ENCODE data around the gene AFF2. TPM values are rescaled to one million over a fixed set of nuclear protein-coding genes. Genes with fewer than 3 reads are reported as not detected.
"Not testable (repeated sequence)": the region's sequence is repeated elsewhere in the genome, so short reads cannot be mapped to it uniquely, and the experiment has no call there.

Gene AFF2
- total RNA-seq, 2 donors from 2014 or later, result 7.4 to 16.6 TPM

- no peak overlapping the region for H3K27ac ChIP-seq
- ATAC-seq (ENCODE audit: insufficient number of reproducible peaks, low FRiP score, low read depth) (no peak), DNase-seq (ENCODE audit: low spot score) (no peak)
- H3K9me3 ChIP-seq, result no peaks in the 10 kb centered on the region
- H3K4me1 ChIP-seq (ENCODE audit: control insufficient read depth in 1 of 2, low read depth in 2 of 2), result no peaks in the 10 kb centered on the region
- no peaks in the 10 kb centered on the region for H3K36me3 ChIP-seq
- H3K4me3 ChIP-seq, result no peak overlapping the region
- no peak for TF ChIP-seq CTCF (IDR thresholded peaks at IDR 0.05)
- no peaks in the 10 kb centered on the region for H3K27me3 ChIP-seq (replicated peaks; ENCODE audit: insufficient read depth)
These were observed 160.6 kb downstream of the AFF2 start for GRCh38 chrX:148661035-148661434.

GRCh38 chrX:148662014-148662413 is 161.6 kb downstream of the AFF2 start:
- Histone ChIP-seq H3K27ac (no peak overlapping the region), H3K4me1 (ENCODE audit: control insufficient read depth in 1 of 2, low read depth in 2 of 2) (no peaks in the 10 kb centered on the region), H3K4me3 (no peak overlapping the region), H3K27me3 (replicated peaks; ENCODE audit: insufficient read depth) (no peaks in the 10 kb centered on the region), H3K36me3 (no peaks in the 10 kb centered on the region), H3K9me3 (no peaks in the 10 kb centered on the region)
- no peak for TF ChIP-seq CTCF (IDR thresholded peaks at IDR 0.05)
- ATAC-seq (ENCODE audit: insufficient number of reproducible peaks, low FRiP score, low read depth), result no peak
- DNase-seq (ENCODE audit: low spot score), result no peak

GRCh38 chrX:148664171-148664570 is 163.8 kb downstream of the AFF2 start:
- H3K27me3 ChIP-seq (replicated peaks; ENCODE audit: insufficient read depth), result no peaks in the 10 kb centered on the region
- no peak overlapping the region for H3K4me3 ChIP-seq
- DNase-seq (ENCODE audit: low spot score), result no peak
- no peak for ATAC-seq (ENCODE audit: insufficient number of reproducible peaks, low FRiP score, low read depth)
- no peaks in the 10 kb centered on the region for H3K9me3 ChIP-seq
- H3K4me1 ChIP-seq (ENCODE audit: control insufficient read depth in 1 of 2, low read depth in 2 of 2), result no peaks in the 10 kb centered on the region
- H3K27ac ChIP-seq, result no peak overlapping the region
- TF ChIP-seq CTCF (IDR thresholded peaks at IDR 0.05), result no peak
- no peaks in the 10 kb centered on the region for H3K36me3 ChIP-seq

- H3K4me3 ChIP-seq, result no peak overlapping the region
- no peaks in the 10 kb centered on the region for H3K27me3 ChIP-seq (replicated peaks; ENCODE audit: insufficient read depth)
- H3K36me3 ChIP-seq, result no peaks in the 10 kb centered on the region
- no peaks in the 10 kb centered on the region for H3K4me1 ChIP-seq (ENCODE audit: control insufficient read depth in 1 of 2, low read depth in 2 of 2)
- H3K9me3 ChIP-seq, result no peaks in the 10 kb centered on the region
- no peak for TF ChIP-seq CTCF (IDR thresholded peaks at IDR 0.05)
- no peak overlapping the region for H3K27ac ChIP-seq
- ATAC-seq (ENCODE audit: insufficient number of reproducible peaks, low FRiP score, low read depth), result no peak
- no peak for DNase-seq (ENCODE audit: low spot score)
These were observed 164.6 kb downstream of the AFF2 start for GRCh38 chrX:148664995-148665394.

- not testable (repeated sequence) for H3K27me3 ChIP-seq (replicated peaks; ENCODE audit: insufficient read depth); H3K9me3 ChIP-seq; H3K4me1 ChIP-seq (ENCODE audit: control insufficient read depth in 1 of 2, low read depth in 2 of 2); H3K27ac ChIP-seq; ATAC-seq (ENCODE audit: insufficient number of reproducible peaks, low FRiP score, low read depth); H3K4me3 ChIP-seq; H3K36me3 ChIP-seq; DNase-seq (ENCODE audit: low spot score)
These were observed 168.8 kb downstream of the AFF2 start for GRCh38 chrX:148669175-148669574.

GRCh38 chrX:148670277-148670676 is 169.9 kb downstream of the AFF2 start:
- no peak for TF ChIP-seq CTCF (IDR thresholded peaks at IDR 0.05)
- no peak overlapping the region for H3K4me3 ChIP-seq
- no peaks in the 10 kb centered on the region for H3K36me3 ChIP-seq
- H3K27me3 ChIP-seq (replicated peaks; ENCODE audit: insufficient read depth), result no peaks in the 10 kb centered on the region
- no peaks in the 10 kb centered on the region for H3K9me3 ChIP-seq
- no peaks in the 10 kb centered on the region for H3K4me1 ChIP-seq (ENCODE audit: control insufficient read depth in 1 of 2, low read depth in 2 of 2)
- ATAC-seq (ENCODE audit: insufficient number of reproducible peaks, low FRiP score, low read depth), result no peak
- no peak overlapping the region for H3K27ac ChIP-seq
- DNase-seq (ENCODE audit: low spot score), result no peak

All from thoracic aorta (tissue), 2 donors.